ENCODE results near the gene PITX1.
"Not testable (repeated sequence)": the region's sequence is repeated elsewhere in the genome, so short reads cannot be mapped to it uniquely, and the experiment has no call there.

The PITX1 gene

DNA sequence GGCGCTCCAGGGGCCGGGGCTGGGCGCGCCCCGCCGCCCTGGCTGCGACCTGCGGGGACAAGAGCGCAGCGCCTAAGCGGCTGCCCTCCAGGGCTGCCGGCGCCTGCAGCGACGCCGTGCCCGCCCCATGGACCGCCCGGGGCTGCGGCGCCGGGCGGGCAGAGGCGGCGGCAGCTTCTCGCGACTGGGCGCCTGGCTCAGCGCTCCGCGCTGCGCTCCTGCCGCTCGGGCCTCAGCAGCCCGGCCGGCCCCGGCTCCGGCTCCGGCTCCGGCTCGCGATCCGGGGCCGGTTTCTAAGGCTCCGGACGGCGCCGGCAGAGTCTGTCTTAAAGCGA, at the start of gene PITX1:
PITX1 (minus strand) TSS at position 328 of the 335 bp plus-strand sequence. CDS start 347 bp downstream, outside the sequence.
- Histone ChIP-seq H3K9me3 (ENCODE audit: insufficient read depth, low read length) (no peaks in the 10 kb centered on the region), H4K20me1 (ENCODE audit: insufficient read depth, low read length) (0 out of 2 replicates have a peak, but pooled peaks cover 3% of the 10 kb centered on the region), H3K36me3 (replicated peaks; ENCODE audit: low read depth, low read length) (no peaks in the 10 kb centered on the region), H3K79me2 (ENCODE audit: low read length) (peaks cover 45% of the 10 kb centered on the region), H2AFZ (ENCODE audit: low read depth, low read length) (peak within 1 kb of the TSS; percentile 81), H3K27me3 (ENCODE audit: low read depth, low read length) (no peaks in the 10 kb centered on the region), H3K4me3 (ENCODE audit: low read length) (peak within 1 kb of the TSS; percentile 100), H3K27ac (ENCODE audit: low read length) (peak within 1 kb of the TSS; percentile 70), H3K4me2 (ENCODE audit: low read length) (peak within 1 kb of the TSS; percentile 95), H3K9ac (ENCODE audit: low read length) (peak within 1 kb of the TSS; percentile 100), H3K4me1 (ENCODE audit: low read length) (peaks cover 12% of the 10 kb centered on the region)
- TF ChIP-seq EZH2phosphoT487 (IDR thresholded peaks at IDR 0.05; ENCODE audit: low read depth), result no peak
- no peak for TF ChIP-seq CTCF (IDR thresholded peaks at IDR 0.05; ENCODE audit: low read depth, low read length)

DNA sequence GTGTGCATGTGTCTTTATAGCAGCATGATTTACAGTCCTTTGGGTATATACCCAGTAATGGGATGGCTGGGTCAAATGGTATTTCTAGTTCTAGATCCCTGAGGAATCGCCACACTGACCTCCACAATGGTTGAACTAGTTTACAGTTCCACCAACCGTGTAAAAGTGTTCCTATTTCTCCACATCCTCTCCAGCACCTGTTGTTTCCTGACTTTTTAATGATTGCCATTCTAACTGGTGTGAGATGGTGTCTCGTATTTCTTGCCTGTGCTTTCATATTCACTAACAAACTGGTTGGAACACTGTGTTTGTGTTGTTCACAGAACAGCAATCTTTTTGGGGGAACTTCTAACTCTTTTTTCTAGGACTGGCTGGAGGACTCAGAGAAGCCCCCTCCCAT, 49.3 kb upstream of the PITX1 start:
- not testable (repeated sequence) for H3K27me3 ChIP-seq (ENCODE audit: low read depth, low read length); H3K4me1 ChIP-seq (ENCODE audit: low read length); H3K27ac ChIP-seq (ENCODE audit: low read length); H3K4me3 ChIP-seq (ENCODE audit: low read length); H3K36me3 ChIP-seq (replicated peaks; ENCODE audit: low read depth, low read length); H3K9me3 ChIP-seq (ENCODE audit: insufficient read depth, low read length); H3K79me2 ChIP-seq (ENCODE audit: low read length); H4K20me1 ChIP-seq (ENCODE audit: insufficient read depth, low read length); H3K4me2 ChIP-seq (ENCODE audit: low read length); H3K9ac ChIP-seq (ENCODE audit: low read length); H2AFZ ChIP-seq (ENCODE audit: low read depth, low read length)

DNA sequence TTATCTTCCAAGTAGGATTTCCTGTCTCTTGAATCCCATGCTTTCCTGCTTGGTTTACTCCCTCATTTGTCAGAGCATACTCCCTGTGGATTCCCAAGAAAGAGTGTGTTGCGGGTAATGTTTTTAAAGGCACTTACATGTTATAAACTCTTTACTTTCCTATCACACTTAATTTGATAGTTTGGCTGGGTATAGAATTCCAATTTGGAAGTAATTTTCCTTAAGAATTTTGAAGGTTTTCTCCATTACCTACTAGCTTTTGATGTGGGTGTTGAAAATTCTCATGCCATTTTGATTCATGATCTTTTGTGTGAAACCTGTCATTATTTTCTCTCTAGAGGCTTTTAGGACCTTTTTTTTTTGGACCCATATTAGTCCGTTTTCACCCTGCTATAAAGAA, 47.2 kb upstream of the PITX1 start:
- H4K20me1 ChIP-seq (ENCODE audit: insufficient read depth, low read length), result no peaks in the 10 kb centered on the region
- no peak overlapping the region for H3K27ac ChIP-seq (ENCODE audit: low read length)
- H3K4me3 ChIP-seq (ENCODE audit: low read length), result no peak overlapping the region
- H3K4me2 ChIP-seq (ENCODE audit: low read length), result no peak overlapping the region
- H3K36me3 ChIP-seq (replicated peaks; ENCODE audit: low read depth, low read length), result peaks cover 4% of the 10 kb centered on the region
- H2AFZ ChIP-seq (ENCODE audit: low read depth, low read length), result no peak overlapping the region
- TF ChIP-seq EZH2phosphoT487 (IDR thresholded peaks at IDR 0.05; ENCODE audit: low read depth) (no peak), CTCF (IDR thresholded peaks at IDR 0.05; ENCODE audit: low read depth, low read length) (no peak)
- H3K9ac ChIP-seq (ENCODE audit: low read length), result no peak overlapping the region
- H3K27me3 ChIP-seq (ENCODE audit: low read depth, low read length), result no peaks in the 10 kb centered on the region
- H3K4me1 ChIP-seq (ENCODE audit: low read length), result no peaks in the 10 kb centered on the region
- H3K79me2 ChIP-seq (ENCODE audit: low read length), result no peaks in the 10 kb centered on the region
- 0 out of 2 replicates have a peak, but pooled peaks cover 4% of the 10 kb centered on the region for H3K9me3 ChIP-seq (ENCODE audit: insufficient read depth, low read length)

GRCh38 chr5:135079760-135080159, 45.7 kb upstream of the PITX1 start:
- H3K9me3 ChIP-seq (ENCODE audit: insufficient read depth, low read length), result 0 out of 2 replicates have a peak, but pooled peaks cover 4% of the 10 kb centered on the region
- no peak overlapping the region for H3K4me3 ChIP-seq (ENCODE audit: low read length)
- TF ChIP-seq EZH2phosphoT487 (IDR thresholded peaks at IDR 0.05; ENCODE audit: low read depth) (no peak), CTCF (IDR thresholded peaks at IDR 0.05; ENCODE audit: low read depth, low read length) (no peak)
- H3K9ac ChIP-seq (ENCODE audit: low read length), result no peak overlapping the region
- peaks cover 4% of the 10 kb centered on the region for H3K36me3 ChIP-seq (replicated peaks; ENCODE audit: low read depth, low read length)
- H3K4me1 ChIP-seq (ENCODE audit: low read length), result no peaks in the 10 kb centered on the region
- H3K27me3 ChIP-seq (ENCODE audit: low read depth, low read length), result no peaks in the 10 kb centered on the region
- no peak overlapping the region for H3K4me2 ChIP-seq (ENCODE audit: low read length)
- no peaks in the 10 kb centered on the region for H4K20me1 ChIP-seq (ENCODE audit: insufficient read depth, low read length)
- no peak overlapping the region for H2AFZ ChIP-seq (ENCODE audit: low read depth, low read length)
- no peaks in the 10 kb centered on the region for H3K79me2 ChIP-seq (ENCODE audit: low read length)
- no peak overlapping the region for H3K27ac ChIP-seq (ENCODE audit: low read length)
